Measurements from ENCODE around the gene UAP1.

The UAP1 gene

GRCh38 chr1:162633081-162633762, 71.7 kb downstream of the UAP1 start:
- Histone ChIP-seq H3F3A (ENCODE audit: control insufficient read depth, insufficient read depth) (no peaks in the 10 kb centered on the region), H3K9me2 (replicated peaks; ENCODE audit: control insufficient read depth, low read length) (no peaks in the 10 kb centered on the region), H3K27me3 (ENCODE audit: control insufficient read depth, low read length) (peaks cover 18% of the 10 kb centered on the region; the same call in 1 of the 2 replicates), H3K9me3 (ENCODE audit: control insufficient read depth, insufficient read depth, low read length) (no peaks in the 10 kb centered on the region), H3K79me2 (ENCODE audit: control insufficient read depth, low read length) (no peaks in the 10 kb centered on the region), H3K36me3 (ENCODE audit: control insufficient read depth, low read length) (no peaks in the 10 kb centered on the region), H3K4me1 (ENCODE audit: control insufficient read depth, low read length) (no peaks in the 10 kb centered on the region), H4K20me1 (ENCODE audit: control insufficient read depth, insufficient read depth, low read depth, low read length) (no peaks in the 10 kb centered on the region), H3K27ac (ENCODE audit: low read depth, low read length) (no peak overlapping the region), H3K4me2 (ENCODE audit: low read length) (no peak overlapping the region), H3K4me3 (ENCODE audit: low read length) (no peak overlapping the region)
- no peak for TF ChIP-seq EZH2phosphoT487 (IDR thresholded peaks at IDR 0.05; ENCODE audit: borderline replicate concordance, low read length)
- TF ChIP-seq, protein P1, sequence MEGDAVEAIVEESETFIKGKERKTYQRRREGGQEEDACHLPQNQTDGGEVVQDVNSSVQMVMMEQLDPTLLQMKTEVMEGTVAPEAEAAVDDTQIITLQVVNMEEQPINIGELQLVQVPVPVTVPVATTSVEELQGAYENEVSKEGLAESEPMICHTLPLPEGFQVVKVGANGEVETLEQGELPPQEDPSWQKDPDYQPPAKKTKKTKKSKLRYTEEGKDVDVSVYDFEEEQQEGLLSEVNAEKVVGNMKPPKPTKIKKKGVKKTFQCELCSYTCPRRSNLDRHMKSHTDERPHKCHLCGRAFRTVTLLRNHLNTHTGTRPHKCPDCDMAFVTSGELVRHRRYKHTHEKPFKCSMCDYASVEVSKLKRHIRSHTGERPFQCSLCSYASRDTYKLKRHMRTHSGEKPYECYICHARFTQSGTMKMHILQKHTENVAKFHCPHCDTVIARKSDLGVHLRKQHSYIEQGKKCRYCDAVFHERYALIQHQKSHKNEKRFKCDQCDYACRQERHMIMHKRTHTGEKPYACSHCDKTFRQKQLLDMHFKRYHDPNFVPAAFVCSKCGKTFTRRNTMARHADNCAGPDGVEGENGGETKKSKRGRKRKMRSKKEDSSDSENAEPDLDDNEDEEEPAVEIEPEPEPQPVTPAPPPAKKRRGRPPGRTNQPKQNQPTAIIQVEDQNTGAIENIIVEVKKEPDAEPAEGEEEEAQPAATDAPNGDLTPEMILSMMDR (IDR thresholded peaks at IDR 0.05; ENCODE audit: low read depth, low read length, poor library complexity, severe bottlenecking): no peak

DNA sequence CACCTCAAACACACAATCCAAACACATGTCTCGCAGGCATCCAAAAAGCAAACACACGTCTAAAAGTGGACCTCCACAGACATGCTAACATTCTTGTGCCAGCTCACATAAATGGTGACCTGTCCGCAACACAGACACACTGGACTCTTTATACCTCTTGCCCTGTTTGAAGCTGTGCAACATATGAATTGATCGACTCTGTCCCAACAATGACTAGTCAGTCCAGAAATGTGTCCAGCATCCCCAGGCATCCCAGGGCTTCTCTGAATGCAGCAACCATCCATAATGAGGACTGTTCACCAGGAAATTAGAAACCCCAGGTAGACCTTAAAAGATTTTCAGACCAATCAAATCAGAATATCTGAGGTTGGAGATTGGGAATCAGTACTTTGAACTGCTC, 73.9 kb downstream of the UAP1 start:
- no peak overlapping the region for H3K4me2 ChIP-seq (ENCODE audit: low read length)
- H3K27ac ChIP-seq (ENCODE audit: low read depth, low read length): no peak overlapping the region
- no peaks in the 10 kb centered on the region for H3F3A ChIP-seq (ENCODE audit: control insufficient read depth, insufficient read depth)
- H3K27me3 ChIP-seq (ENCODE audit: control insufficient read depth, low read length): peaks cover 7% of the 10 kb centered on the region; the same call in 1 of the 2 replicates
- TF ChIP-seq, protein P1 (IDR thresholded peaks at IDR 0.05; ENCODE audit: low read depth, low read length, poor library complexity, severe bottlenecking): no peak
- no peak for TF ChIP-seq EZH2phosphoT487 (IDR thresholded peaks at IDR 0.05; ENCODE audit: borderline replicate concordance, low read length)
- no peaks in the 10 kb centered on the region for H3K4me1 ChIP-seq (ENCODE audit: control insufficient read depth, low read length)
- no peaks in the 10 kb centered on the region for H3K36me3 ChIP-seq (ENCODE audit: control insufficient read depth, low read length)
- H3K9me2 ChIP-seq (replicated peaks; ENCODE audit: control insufficient read depth, low read length): no peaks in the 10 kb centered on the region
- no peaks in the 10 kb centered on the region for H3K79me2 ChIP-seq (ENCODE audit: control insufficient read depth, low read length)
- H3K9me3 ChIP-seq (ENCODE audit: control insufficient read depth, insufficient read depth, low read length): no peaks in the 10 kb centered on the region
- H4K20me1 ChIP-seq (ENCODE audit: control insufficient read depth, insufficient read depth, low read depth, low read length): no peaks in the 10 kb centered on the region
- no peak overlapping the region for H3K4me3 ChIP-seq (ENCODE audit: low read length)

DNA sequence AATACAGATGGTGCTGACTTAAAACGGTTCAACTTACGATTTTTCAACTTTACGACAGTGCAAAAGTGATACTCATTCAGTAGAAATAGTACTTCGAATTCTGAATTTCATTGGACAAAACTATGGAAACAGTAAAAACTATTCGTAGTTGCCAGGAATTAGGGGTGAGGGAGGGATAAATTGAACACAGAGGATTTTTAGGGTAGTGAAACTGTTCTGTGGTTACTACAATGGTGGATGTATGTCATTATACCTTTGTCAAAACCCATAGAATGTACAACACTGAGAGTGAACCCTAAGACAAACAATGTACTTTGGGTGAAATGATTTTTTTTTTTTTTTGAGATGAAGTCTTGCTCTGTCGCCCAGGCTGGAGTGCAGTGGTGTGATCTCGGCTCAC, 78.2 kb downstream of the UAP1 start:
- H3K9me2 ChIP-seq (replicated peaks; ENCODE audit: control insufficient read depth, low read length): no peaks in the 10 kb centered on the region
- H3K27me3 ChIP-seq (ENCODE audit: control insufficient read depth, low read length): no peaks in the 10 kb centered on the region
- H4K20me1 ChIP-seq (ENCODE audit: control insufficient read depth, insufficient read depth, low read depth, low read length): no peaks in the 10 kb centered on the region
- no peak for TF ChIP-seq EZH2phosphoT487 (IDR thresholded peaks at IDR 0.05; ENCODE audit: borderline replicate concordance, low read length)
- TF ChIP-seq, protein P1 (IDR thresholded peaks at IDR 0.05; ENCODE audit: low read depth, low read length, poor library complexity, severe bottlenecking): no peak
- no peaks in the 10 kb centered on the region for H3K36me3 ChIP-seq (ENCODE audit: control insufficient read depth, low read length)
- no peaks in the 10 kb centered on the region for H3K79me2 ChIP-seq (ENCODE audit: control insufficient read depth, low read length)
- H3K4me3 ChIP-seq (ENCODE audit: low read length): no peak overlapping the region
- H3K27ac ChIP-seq (ENCODE audit: low read depth, low read length): no peak overlapping the region
- H3K4me1 ChIP-seq (ENCODE audit: control insufficient read depth, low read length): no peaks in the 10 kb centered on the region
- H3K4me2 ChIP-seq (ENCODE audit: low read length): no peak overlapping the region
- no peaks in the 10 kb centered on the region for H3F3A ChIP-seq (ENCODE audit: control insufficient read depth, insufficient read depth)
- H3K9me3 ChIP-seq (ENCODE audit: control insufficient read depth, insufficient read depth, low read length): no peaks in the 10 kb centered on the region
